ENCODE results near the gene EIF3B.
"Not testable (repeated sequence)": the region's sequence is repeated elsewhere in the genome, so short reads cannot be mapped to it uniquely, and the experiment has no call there.

EIF3B gene

GRCh38 chr7:2403014-2403717 lies 48.5 kb downstream of the EIF3B start, which contains the start of gene CHST12:
CHST12 (plus strand) TSS chr7:2403611; CDS start chr7:2432640, 29,029 bp downstream.
- DNase-seq (ENCODE audit: low spot score) = peak; percentile 90

GRCh38 chr7:2403718-2404648 lies 49.4 kb downstream of the EIF3B start:
- DNase-seq (ENCODE audit: low spot score) = peak; percentile 44

GRCh38 chr7:2404714-2405119 lies 50.1 kb downstream of the EIF3B start:
- no peak for DNase-seq (ENCODE audit: low spot score)

- no peak for DNase-seq (ENCODE audit: low spot score)
These were observed 50.6 kb downstream of the EIF3B start for GRCh38 chr7:2405201-2405600.

- no peak for DNase-seq (ENCODE audit: low spot score)
These were observed 51.1 kb downstream of the EIF3B start for GRCh38 chr7:2405601-2406345.

GRCh38 chr7:2409745-2410414 lies 55.3 kb downstream of the EIF3B start:
- no peak for DNase-seq (ENCODE audit: low spot score)

GRCh38 chr7:2411049-2411448 lies 56.4 kb downstream of the EIF3B start:
- DNase-seq (ENCODE audit: low spot score) = no peak

GRCh38 chr7:2411815-2412586 lies 57.4 kb downstream of the EIF3B start:
- DNase-seq (ENCODE audit: low spot score) = no peak

- DNase-seq (ENCODE audit: low spot score) = no peak
These were observed 58.1 kb downstream of the EIF3B start for GRCh38 chr7:2412587-2413201.

GRCh38 chr7:2416063-2416462 lies 61.4 kb downstream of the EIF3B start:
- DNase-seq (ENCODE audit: low spot score) = no peak

GRCh38 chr7:2416650-2417049 lies 62.0 kb downstream of the EIF3B start:
- no peak for DNase-seq (ENCODE audit: low spot score)

GRCh38 chr7:2417178-2417577 lies 62.6 kb downstream of the EIF3B start:
- not testable (repeated sequence) for DNase-seq (ENCODE audit: low spot score)

GRCh38 chr7:2417981-2418481 lies 63.4 kb downstream of the EIF3B start:
- peak; percentile 74 for DNase-seq (ENCODE audit: low spot score)

- no peak for DNase-seq (ENCODE audit: low spot score)
These were observed 65.7 kb downstream of the EIF3B start for GRCh38 chr7:2420216-2420933.

GRCh38 chr7:2421943-2422310 lies 67.3 kb downstream of the EIF3B start:
- no peak for DNase-seq (ENCODE audit: low spot score)

GRCh38 chr7:2425749-2426148 lies 71.1 kb downstream of the EIF3B start:
- DNase-seq (ENCODE audit: low spot score) = no peak

Measured in cerebellar cortex (tissue), 1 donor.